ENCODE results near the gene EED.
"Not testable (repeated sequence)": the region's sequence is repeated elsewhere in the genome, so short reads cannot be mapped to it uniquely, and the experiment has no call there.

The EED gene

DNA sequence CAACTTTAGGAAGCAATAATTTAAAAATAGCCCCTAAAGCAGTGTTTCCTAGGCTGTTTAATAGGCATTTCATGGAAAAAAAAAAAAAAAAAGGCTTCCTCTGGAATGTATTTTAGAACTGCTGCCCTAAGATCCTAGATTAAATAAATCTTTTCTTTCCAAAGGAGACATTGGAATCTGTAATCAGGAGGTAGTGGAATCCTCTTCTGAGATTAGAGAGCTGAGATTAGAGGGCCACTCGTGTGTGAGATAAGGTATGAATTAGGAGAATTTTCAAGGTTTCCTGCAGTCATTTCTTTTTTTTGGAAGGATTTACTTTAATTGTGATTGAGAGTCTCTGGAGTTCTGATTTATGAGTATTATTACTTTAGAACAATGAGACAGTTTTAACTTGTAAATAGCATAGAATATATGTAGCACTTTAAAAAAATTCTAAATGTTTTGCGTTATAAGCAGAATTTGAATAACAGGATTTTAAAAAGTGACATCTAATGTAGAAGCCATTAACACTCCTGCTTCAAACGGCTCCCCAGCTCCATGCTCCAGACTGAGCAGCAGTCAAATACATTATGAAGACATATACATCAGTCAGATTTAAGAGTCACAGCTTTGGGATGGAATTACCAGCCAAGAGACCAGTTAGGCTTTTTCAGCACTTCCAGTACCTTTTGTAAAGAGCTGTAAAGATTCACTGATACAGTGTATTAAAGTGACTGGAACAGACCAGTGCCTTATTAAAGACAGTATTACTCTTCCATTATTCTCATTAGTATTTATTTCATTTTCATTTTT lies 5.0 kb downstream of the EED start:
- no peak for DNase-seq

DNA sequence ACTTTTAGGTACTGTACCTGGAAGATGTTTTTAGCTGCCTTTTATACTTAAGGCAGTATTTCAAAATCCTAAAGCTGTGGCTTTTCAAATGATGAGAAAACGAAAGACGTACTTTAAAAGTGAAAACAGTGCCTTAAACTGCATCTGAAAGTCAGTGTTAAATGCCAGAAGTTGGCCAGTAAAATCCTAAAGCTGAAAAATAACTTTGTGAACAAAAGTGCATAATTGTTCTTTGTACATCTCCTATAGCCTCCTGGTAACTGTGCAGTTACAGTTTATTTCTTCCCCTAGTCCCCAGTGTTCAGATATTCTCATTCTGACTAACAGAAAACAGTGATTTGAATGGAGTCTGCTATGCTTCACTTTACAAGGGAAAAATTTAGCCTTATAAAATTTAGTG lies 6.8 kb downstream of the EED start:
- DNase-seq: no peak

DNA sequence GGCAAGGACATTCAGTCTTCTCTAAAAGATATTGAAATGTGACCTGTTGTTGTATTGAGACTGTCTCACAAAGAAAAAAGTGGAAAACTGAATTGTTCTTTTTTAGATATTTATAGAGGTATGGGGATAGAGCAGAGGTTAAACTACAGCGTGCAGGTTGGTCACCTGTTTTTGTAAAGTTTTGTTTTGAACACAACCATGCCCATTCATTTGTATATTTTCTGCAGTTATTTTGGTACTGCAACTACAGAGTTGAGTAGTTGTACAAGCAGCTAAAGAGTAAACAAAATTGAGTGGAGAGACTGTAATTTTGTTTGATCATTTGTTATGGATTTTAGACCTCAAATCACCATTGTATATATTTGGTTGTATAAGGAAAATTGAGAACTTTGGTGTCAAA lies 11.3 kb downstream of the EED start:
- no peak for DNase-seq

DNA sequence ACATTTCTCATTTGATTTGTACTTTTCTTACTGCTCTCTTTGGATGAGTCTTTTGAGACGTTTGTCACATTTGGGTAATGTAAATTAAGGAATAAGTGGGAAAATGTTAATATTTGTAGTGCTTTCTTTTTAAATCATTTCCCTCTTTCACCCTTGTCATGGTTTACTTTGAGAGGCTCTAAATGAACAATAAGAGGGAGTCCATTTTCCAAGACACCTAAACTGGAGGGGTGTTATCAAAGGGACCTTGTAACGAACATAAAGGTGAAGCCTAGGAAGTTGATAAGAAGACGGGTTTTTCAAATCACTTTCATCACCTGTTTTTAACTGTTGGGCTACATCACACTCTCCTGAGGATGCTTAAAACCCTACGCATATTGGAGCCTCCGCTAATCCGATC lies 12.1 kb downstream of the EED start:
- no peak for DNase-seq

DNA sequence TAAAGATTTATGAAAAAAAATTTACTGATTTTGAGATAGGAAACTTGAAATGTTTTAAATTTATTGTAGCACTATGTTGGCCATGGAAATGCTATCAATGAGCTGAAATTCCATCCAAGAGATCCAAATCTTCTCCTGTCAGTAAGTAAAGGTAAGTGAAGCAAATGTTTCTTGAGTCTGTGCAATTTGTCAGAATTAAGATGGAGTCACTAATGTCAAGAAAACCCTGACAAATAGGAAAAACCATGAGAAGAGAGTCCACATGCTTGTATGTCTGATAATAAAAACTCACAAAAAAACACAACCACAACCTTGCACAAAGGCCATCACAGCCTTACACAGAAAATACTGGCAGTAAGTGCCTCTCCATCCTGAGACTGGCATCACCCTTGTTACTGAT lies 12.9 kb downstream of the EED start:
- DNase-seq: no peak

DNA sequence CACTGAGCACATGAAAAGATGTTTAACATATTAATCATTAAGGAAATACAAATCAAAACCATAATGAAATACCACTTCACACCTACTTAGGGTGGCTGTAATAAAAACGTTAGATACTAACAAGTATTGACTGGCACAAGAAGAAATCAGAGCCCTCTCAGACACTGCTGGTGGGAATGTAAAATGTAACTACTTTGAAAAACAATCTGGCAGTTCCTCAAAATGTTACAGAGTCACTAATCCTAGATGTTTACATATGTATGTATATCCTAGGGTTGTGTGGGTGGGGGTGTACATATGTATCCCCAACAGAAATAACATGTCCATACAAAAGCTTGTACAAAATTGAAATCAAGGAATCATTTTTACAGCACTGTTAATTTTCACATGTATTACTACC lies 15.2 kb downstream of the EED start:
- no peak for DNase-seq

DNA sequence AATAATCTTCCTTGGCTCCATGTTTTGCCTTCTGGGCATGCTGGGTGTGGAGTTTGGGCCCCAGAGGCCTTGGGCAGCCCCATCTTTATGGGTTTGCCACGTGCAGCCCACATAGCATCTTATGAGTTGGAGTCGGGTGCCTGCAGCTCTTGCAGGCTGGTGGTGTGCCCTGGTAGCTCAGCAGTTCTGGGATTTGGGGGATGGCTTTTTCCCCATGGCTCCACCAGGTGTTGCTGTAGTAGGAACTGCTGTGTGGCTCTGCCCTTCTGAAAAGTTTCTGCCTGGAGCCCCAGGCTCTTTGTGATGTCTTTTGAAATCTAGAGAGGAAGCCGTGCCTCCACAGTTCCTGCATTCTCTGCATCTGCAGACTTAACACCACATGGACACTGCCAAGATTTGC lies 16.8 kb downstream of the EED start:
- no peak for DNase-seq

DNA sequence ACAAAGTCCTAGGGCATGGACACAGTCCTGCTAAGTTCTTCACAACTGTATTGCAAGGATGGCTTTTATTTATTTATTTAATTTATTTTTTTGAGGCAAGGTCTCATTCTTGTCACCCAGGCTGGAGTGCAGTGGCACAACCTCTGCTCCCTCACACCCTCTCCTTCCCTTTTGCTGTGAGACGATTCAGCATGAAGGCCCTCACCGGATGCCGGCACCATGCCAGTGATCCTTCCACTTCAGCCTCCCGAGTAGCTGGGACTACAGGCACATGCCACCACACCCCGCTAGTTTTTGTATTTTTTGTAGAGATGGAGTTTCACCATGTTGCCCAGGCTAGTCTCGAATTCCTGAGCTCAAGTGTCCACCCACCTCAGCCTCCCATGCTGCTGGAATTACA lies 17.8 kb downstream of the EED start:
- DNase-seq: no peak

DNA sequence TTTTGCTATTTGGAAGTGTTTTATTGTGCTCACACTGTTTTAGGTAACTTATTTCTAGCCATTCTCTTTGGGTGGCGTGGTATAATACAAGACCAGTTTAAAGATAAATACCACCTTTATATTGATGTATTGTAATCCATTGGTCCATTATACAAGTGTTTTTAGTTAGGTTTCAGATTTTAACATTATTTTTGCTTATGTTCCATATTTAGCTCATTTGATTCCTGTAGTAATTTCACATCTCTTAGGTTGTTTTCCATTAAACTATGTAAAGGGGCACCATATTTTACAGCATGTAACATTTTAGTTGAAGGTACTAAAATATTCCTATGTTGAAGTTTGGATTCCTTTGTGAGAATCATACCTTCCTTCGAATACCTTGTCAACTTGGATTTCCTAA lies 20.1 kb downstream of the EED start:
- no peak for DNase-seq

DNA sequence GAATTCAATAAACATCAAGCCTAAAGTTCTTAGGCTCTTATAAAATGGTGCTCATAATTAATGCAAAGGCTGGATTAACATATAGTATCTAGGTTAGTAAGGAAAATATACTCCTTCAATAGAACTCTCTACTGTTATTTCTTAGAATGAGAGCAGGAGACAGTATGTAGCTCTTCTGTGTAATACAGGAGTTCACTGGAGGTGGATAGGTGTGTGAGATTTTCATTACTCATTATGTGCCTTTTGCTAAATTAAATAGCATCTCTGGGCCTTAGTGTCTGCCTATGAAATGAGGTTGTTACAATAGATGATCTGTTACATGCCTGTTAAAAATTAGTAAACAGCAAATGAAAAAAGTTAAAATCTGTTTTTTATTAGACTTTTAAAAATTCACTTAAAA lies 20.6 kb downstream of the EED start:
- no peak for DNase-seq

DNA sequence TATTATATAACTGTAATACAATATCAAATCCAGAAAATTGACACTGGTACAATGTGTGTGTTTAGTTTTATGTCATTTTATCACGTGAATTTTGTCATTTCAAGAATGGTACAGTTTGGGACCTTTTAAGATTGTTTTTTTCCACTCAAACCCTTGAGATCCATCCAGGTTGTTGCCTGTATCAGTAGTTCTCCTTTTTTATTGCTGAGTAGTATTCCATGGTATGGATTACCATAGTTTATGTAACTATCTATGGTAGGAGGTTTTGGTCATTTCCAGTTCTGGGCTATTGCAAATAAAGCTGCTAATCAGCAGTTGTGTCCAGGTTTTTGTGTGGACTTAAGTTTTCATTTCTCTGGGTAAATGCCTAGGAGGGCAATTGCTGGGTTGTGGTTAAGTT lies 25.1 kb downstream of the EED start:
- DNase-seq: no peak

DNA sequence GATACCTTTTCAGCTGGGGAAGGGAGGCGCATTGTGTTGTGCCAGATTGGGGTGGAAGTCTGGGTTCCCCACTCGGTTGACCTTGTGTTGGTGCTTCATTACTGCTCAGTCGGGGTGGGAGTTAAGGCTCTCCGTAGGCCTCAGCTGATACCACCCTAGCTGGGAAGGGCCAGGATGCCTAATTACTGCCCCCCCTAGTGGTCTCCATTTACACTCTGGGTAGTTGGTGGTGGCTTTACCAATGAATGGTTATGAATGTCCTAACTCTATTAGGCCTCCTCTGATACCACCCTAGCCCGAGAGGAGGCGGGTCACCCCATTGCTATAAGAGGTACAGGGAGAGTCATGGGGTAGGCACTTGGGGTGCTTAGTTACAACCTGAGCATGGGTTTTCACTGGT lies 29.9 kb downstream of the EED start:
- no peak for DNase-seq

DNA sequence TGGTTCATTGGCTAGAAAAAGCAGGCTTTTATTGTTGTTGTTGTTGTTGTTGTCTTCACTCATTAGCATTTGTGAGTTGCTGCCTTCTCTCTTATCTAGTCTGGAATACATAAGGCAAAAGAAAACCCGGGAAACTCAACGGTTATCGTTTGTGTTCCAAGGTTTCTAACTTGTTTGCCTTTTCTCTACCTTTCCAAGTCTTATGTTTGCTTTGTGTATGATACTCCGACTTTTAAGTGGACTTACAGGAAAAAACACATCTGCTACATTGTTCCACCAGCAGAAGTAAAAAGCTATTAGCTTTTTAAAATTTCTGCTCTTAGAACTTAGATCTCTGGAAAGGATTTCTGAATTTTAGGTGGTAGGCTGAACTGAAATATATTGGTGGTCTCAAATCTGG lies 30.4 kb downstream of the EED start:
- no peak for DNase-seq

DNA sequence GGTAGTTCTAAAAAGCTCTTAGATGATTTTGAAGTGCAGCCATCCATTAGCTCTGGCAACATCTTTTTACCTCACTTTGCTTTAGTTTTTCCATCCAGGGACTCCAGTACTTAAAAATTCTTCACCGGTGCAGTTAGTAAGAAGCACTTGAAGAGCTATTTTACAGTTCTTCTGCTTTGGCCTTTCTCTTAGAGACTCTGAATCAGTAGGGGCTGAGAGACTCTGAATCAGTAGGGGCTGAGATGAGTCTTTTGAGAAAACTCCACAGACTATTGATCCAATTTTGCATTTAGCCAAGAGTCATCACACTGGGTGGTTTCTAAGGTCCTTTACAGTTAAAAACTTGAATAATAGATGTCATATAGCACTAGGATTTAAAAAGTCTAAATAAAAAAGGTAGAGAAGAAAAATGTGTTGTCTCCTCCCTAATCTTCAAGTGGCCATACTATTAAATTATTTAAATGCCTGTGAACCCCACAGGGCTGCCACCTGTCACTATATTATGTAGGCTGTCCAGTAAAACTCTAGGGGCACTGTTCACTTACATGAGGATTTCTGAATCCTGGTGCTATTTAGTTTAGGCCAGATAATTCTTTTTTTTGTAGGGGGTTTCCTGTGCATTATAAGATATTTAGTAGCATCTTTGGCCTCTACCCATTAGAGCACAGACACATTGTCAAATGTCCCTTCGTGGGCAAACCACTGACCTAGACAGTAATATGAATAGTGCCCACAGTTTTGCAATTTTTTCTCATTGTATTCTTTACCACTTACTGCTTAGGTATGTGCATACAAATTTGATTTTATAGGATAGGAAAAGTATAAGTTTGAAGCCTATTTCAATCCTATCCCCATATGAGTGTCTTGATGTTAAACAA lies 31.2 kb downstream of the EED start:
- DNase-seq: no peak

DNA sequence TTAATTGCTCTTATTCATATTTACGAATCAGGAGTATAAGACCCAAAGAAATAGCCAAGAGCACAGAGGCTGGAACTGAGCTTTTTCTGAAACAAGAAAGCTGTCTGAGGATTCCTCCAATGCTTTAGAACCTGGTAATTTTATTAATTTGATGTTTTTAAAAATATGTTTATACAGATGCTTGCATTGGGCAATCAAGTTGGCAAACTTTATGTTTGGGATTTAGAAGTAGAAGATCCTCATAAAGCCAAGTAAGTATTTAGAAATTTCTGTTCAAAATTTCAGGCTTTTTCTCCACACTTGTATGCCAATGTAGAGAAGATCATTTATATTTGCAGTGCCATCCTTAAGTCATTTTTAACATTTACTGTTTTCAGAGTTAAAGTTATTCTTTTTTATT lies 33.2 kb downstream of the EED start:
- DNase-seq: no peak

DNA sequence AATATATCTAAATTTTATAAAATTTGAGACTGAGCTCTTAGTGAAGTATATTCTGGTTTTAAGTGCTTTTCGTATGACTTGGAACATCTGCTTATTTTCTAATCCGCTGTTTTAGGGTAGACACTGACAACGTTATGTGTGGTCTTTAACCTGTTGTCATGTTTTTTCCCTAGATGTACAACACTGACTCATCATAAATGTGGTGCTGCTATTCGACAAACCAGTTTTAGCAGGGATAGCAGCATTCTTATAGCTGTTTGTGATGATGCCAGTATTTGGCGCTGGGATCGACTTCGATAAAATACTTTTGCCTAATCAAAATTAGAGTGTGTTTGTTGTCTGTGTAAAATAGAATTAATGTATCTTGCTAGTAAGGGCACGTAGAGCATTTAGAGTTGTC lies 33.7 kb downstream of the EED start:
- no peak for DNase-seq

DNA sequence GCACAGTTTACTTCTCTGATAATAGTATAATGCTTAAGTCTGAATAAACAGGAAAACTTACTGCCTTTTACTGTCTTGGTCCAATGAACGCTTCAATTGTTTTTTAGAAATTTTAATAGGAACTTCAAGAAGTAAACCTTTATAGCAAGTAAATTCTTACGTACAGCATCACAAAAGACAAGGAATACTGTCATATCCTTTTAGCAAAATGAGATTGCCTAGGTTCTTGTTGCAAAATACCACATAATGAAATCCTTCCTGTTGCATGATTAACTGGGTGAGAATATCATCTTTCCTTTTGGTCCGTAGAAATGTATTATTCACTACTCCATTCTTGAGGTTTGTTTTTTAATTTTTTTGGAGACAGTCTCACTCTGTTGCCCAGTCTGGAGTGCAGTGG lies 35.2 kb downstream of the EED start:
- no peak for DNase-seq

DNA sequence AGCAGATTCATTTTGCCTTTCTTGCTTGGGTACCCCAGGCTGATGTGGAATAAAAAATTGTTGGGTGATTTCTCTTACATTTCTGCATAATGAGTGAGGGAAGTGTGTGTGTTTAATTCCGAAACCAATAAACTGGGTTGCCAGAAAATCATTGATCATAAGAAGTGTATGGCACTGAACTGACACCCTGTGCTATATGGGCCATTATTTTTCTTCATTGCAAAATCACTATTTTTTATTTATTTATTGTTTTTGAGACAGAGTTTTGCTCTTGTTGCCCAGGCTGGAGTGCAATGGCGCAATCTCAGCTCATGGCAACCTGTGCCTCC lies 42.9 kb downstream of the EED start:
- no peak for DNase-seq

DNA sequence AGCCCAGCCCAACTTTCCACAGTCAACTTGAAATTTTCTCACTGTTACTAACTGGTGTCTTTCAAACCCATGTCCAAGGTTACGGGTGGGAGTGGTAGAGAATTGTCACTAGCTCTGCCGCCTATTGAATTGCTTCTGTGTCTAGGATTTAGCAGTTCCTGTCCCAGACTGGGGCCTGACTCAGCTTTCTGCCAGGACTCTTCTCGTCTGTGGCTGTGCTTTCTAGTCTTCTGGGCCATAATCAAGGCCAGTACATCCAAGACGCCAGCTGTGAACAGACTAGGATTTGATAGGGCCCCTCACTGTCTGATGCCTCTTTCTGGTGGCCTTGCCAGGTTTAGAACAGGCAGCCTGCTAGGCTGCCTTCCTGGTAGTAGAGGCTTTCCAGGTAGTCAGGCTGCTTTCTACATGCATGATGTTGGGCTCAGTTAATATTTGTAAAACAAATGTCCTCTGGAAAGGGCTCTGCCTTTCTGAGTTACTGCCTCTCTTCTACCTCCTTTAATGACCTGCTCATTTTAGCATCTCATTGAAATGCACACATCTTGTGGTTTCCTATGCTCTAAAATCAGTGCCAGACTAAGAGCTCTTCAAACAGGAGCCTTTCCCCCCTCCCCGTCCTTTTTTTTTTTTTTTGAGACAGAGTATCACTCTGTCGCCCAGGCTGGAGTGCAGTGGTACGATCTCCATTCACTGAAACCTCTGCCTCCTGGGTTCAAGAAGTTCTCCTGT lies 44.4 kb downstream of the EED start:
- DNase-seq: no peak

DNA sequence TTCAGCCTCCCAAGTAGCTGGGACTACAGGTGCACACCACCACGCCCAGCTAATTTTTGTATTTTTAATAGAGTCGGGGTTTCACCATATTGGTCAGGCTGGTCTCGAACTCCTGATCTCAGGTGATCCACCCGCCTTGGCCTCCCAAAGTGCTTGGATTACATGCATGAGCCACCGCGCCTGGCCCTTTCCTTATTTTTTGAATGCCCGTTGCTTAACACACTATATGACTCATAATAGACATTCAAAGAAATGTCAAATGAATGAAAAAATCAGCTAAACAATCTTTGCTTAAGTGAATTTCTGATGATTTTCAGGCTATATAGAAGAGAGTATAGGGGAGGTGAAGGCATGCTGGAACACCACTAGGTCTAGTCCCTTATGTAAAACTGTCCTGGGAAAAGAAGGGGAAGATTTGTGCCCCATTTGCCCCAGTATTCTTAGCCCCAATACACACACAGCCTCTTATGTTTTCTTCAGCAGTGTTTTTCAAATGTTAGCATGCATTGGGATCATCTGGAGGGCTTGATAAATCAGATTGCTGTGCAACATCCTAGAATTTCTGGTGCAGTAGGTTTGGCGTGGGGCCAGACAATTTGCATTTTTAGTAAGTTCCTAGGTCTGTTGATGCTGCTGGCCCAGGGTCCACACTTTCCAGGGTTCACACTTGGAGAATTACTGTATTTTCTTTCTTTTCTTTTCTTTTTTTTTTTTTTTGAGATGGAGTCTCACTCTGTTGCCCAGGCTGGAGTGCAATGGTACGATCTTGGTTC lies 45.1 kb downstream of the EED start:
- not testable (repeated sequence) for DNase-seq

DNA sequence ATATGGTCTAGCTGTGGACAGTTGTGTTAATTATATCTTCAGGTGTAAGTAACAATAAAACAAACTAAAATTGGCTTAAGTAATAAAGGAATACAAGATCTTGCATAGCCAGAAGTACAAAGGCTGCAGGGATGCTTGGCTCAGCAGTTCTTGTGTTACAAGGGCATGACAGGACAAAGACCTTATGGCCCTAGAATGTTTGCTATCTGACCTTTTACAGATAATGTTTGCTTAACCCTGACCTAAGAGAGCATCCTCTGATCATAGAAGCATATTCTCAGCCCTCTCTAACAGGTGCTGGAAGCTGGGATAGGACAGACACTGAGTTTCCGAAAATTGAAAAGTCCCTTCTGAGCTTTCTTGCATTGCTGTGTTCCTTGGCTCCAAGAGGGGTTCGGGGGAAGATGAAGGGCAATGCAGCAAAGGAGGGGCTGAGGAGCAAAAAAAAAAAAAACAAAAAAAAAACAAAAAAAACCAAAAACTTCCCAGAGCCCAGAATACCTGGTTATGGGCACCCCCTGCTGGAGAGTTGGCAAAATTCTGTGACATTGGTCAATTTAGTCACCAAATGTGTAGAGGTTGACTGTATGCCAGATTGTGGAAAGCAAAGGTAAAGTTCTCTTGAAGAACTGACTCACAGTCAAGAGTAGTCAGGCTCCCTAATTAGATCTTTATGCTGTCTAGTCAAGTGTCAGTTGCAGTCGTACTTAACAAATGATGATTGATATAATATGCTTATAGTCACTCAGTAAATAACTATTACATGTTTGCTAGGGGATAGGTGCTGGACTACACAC lies 47.1 kb downstream of the EED start:
- DNase-seq: peak; percentile 70 to 74

DNA sequence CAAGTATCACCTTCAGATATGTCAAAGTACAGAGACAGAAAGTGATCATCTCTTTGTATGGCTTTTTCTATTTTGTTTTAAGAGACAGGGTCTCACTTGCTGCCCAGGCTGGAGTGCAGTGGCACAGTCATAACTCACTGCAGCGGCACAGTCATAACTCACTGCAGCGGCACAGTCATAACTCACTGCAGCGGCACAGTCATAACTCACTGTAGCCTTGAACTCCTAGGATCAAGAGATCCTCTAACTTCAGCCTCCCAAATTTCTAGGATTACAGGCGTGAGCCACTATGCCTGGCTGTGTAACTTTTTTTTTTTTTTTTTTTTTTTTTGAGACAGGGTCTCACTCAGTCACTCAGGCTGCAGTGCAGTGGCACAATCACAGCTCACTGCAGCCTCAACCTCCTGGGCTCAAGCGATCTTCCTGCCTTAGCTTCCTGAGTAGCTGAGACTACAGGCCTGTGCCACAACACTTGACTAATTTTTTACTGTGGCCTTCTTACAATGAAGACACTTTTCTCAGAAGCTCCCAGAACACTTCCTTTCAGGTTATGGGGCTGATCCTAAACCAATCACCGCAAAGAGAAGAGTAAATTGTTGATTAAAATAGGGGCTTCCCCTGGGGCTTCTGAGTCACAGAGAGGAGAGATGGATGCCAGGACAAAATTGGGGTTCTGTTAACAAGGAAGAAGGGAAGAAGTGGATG lies 48.5 kb downstream of the EED start:
- DNase-seq: no peak
